Gastrocnemius medialis (tissue), 4 donors: ENCODE data around the gene NISCH. TPM values are rescaled to one million over a fixed set of nuclear protein-coding genes. Genes with fewer than 3 reads are reported as not detected.

Experiments
- ATAC-seq, 2 donors: fragments of 150-250 bp; one replicate each; pipeline ENCODE4 v1.9.1; 2016
- DNase-seq, 2 donors: peaks; one replicate each; pipeline ENCODE4 v3.0.0-alpha.2; 2019
- H3K27ac ChIP-seq, 4 donors: fragments of 200-600 bp; sonication (generic); 1 replicate in 1 of 4; 2 replicates in 3 of 4; pipeline ENCODE4 v1.5.1; 2016 to 2018; ENCODE audit warnings: mild to moderate bottlenecking in 2 of 4, moderate library complexity in 1 of 4
- H3K27me3 ChIP-seq, 3 donors: fragments of 200-600 bp; sonication (generic) in 2 of 3; 1 replicate in 1 of 3; 2 replicates in 2 of 3; pipeline versions ENCODE4 v1.5.1 to v1.6.0; 2016 to 2019; ENCODE audit warnings: mild to moderate bottlenecking in 1 of 3, moderate library complexity in 1 of 3
- H3K36me3 ChIP-seq, 2 donors: fragments of 200-600 bp; sonication (generic) in 1 of 2; one replicate each; pipeline ENCODE4 v1.5.1; 2017 to 2018
- H3K4me1 ChIP-seq, 2 donors: fragments of 200-600 bp; sonication (generic) in 1 of 2; one replicate each; pipeline ENCODE4 v1.5.1; 2016 to 2017; ENCODE audit warnings: mild to moderate bottlenecking in 2 of 2
- H3K4me3 ChIP-seq, 4 donors: fragments of 200-600 bp; sonication (generic) in 3 of 4; 1 replicate in 1 of 4; 2 replicates in 3 of 4; pipeline ENCODE4 v1.5.1; 2016 to 2019; ENCODE audit warnings: mild to moderate bottlenecking in 2 of 4
- H3K9me3 ChIP-seq, 3 donors: fragments of 200-600 bp; sonication (generic) in 2 of 3; 1 replicate in 1 of 3; 2 replicates in 2 of 3; pipeline ENCODE4 v1.5.1; 2016 to 2019
- POLR2A ChIP-seq, 2 donors: fragments of 450-650 bp; IDR thresholded peaks; one replicate each; pipeline ENCODE4 v1.6.1; 2017; ENCODE audit warnings: antibody characterized with exemption in 2 of 2, mild to moderate bottlenecking in 2 of 2, moderate library complexity in 2 of 2
- in situ Hi-C, 4 donors: fragments of 200-750 bp; cut with MboI; loops; one replicate each; pipeline versions ENCODE4 v1.15.0 to v1.8.0; 2017; ENCODE audit warnings: low sequenced_read_pairs in 4 of 4
- intact Hi-C: fragments of 100-400 bp; cut with DNase I; formaldehyde crosslinking; loops from one replicate; pipeline ENCODE4 v1.15.1; 2023; ENCODE audit warnings: low total_unique reads
- total RNA-seq, 4 donors: library from RNA; depleted of rRNA; stranded (reverse); fragments of >200 nt; gene quantifications; one replicate each; pipeline versions ENCODE4 v1.1.0 to v1.2.3, GENCODE V29; 2016
- TF ChIP-seq, protein P1 (sequence below), 5 experiments: fragments of 450-650 bp in 3 of 5; fragments of 200-600 bp in 2 of 5; sonication (generic) in 2 of 5; IDR thresholded peaks in 4 of 5; conservative IDR thresholded peaks in 1 of 5; 1 replicate in 4 of 5; 2 replicates in 1 of 5; pipeline ENCODE4 v1.5.1; 2016 to 2019; ENCODE audit warnings: antibody characterized with exemption in 5 of 5, mild to moderate bottlenecking in 3 of 5, moderate library complexity in 3 of 5

The NISCH gene
- total RNA-seq, 4 donors from 2014 or later = 19.2 to 38.3 (median 25.0) TPM

DNA sequence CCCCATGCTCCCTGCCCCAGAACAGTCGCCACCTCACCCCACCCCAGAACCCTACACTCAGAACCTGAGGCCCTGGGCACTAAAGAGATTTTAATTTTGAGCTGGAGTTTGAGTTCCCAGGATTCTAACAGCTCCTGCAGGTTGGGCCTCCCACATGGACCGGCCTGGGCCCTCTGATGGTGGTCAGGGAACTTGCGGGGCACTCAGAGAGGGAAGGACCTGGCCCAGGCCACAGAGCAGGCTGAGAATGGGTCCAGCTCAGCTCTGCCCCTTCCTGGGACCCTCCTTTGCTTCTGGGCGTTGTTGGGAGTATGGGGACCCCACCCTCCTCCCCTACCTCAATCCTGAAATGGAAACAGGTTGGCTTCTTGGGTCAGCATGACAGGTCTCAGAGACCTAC is 9.4 kb upstream of the NISCH start:
- Histone ChIP-seq H3K4me3 (no peak overlapping the region), H3K36me3 (no peaks in the 10 kb centered on the region), H3K27me3 (no peaks in the 10 kb centered on the region), H3K4me1 (peaks cover 13 to 37% of the 10 kb centered on the region in 2 donors), H3K27ac (peak overlapping the region; percentile 94 to 99 (median 97)), H3K9me3 (no peaks in the 10 kb centered on the region)
- TF ChIP-seq, protein P1, sequence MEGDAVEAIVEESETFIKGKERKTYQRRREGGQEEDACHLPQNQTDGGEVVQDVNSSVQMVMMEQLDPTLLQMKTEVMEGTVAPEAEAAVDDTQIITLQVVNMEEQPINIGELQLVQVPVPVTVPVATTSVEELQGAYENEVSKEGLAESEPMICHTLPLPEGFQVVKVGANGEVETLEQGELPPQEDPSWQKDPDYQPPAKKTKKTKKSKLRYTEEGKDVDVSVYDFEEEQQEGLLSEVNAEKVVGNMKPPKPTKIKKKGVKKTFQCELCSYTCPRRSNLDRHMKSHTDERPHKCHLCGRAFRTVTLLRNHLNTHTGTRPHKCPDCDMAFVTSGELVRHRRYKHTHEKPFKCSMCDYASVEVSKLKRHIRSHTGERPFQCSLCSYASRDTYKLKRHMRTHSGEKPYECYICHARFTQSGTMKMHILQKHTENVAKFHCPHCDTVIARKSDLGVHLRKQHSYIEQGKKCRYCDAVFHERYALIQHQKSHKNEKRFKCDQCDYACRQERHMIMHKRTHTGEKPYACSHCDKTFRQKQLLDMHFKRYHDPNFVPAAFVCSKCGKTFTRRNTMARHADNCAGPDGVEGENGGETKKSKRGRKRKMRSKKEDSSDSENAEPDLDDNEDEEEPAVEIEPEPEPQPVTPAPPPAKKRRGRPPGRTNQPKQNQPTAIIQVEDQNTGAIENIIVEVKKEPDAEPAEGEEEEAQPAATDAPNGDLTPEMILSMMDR (IDR thresholded peaks at IDR 0.05 in 4 of 5, conservative IDR thresholded peaks at IDR 0.05 in 1 of 5) = no peak
- TF ChIP-seq POLR2A (IDR thresholded peaks at IDR 0.05) = no peak
- in situ Hi-C loops = no loop called here
- no peak for ATAC-seq
- intact Hi-C loops = no loop called here
- no peak for DNase-seq

DNA sequence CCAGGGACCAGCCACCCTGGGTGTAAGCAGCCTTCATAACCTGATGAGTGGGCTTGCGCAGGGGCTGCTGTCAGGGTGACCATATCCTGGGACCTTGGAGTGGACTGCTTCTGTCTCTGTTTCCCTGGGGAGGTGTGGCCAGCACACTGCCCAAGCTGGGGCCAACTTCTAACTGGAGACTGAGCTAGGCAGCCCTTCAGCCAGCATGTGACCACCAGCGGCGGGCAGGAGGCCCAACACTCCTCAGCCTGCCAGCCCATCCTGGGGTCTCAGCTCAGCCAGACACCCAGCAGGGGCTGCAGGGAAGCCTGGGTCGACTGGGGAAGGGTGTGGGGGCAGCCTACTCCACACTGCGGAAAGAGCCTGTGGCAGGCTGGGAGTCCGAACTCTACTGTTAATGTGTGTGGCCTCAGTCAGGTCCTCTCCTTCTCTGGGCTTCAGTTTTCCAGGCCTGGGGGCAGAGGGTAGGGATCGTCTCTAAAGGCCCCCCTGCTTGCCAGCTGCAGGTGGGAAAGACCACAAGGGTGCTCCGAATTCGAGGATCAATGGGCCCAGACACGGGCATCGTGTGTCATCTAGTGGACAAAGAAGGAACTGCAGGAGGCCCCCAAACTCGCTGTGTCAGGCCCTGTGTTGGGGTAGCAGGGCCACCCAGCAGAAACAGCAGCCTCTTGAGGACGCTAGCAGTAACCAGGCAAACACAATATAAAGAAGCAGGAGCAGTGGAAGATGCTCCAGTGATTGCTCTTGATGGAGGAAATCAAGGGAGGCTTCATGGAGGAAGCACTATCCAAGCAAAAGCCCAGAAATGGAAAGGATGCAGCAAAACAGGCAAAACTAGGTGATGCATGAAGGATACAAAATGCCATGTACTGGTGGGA is 8.5 kb upstream of the NISCH start:
- Histone ChIP-seq H3K36me3 (no peaks in the 10 kb centered on the region), H3K9me3 (no peaks in the 10 kb centered on the region), H3K27me3 (no peaks in the 10 kb centered on the region), H3K4me3 (no peak overlapping the region), H3K27ac (peak overlapping the region; percentile 94 to 99 (median 97)), H3K4me1 (peaks cover 15 to 45% of the 10 kb centered on the region in 2 donors)
- DNase-seq = peak in 1 of 2 donors; percentile 70
- TF ChIP-seq POLR2A (IDR thresholded peaks at IDR 0.05) = no peak
- TF ChIP-seq, protein P1 (IDR thresholded peaks at IDR 0.05 in 4 of 5, conservative IDR thresholded peaks at IDR 0.05 in 1 of 5) = peak; percentile 99 to 100 (median 100)
- peak; percentile 20 to 40 for ATAC-seq
- in situ Hi-C loops = no loop called here
- intact Hi-C loops = loop anchor here (1.0 kb wide), 1 partner anchor 19 kb away; no protein-coding TSS in a partner anchor

DNA sequence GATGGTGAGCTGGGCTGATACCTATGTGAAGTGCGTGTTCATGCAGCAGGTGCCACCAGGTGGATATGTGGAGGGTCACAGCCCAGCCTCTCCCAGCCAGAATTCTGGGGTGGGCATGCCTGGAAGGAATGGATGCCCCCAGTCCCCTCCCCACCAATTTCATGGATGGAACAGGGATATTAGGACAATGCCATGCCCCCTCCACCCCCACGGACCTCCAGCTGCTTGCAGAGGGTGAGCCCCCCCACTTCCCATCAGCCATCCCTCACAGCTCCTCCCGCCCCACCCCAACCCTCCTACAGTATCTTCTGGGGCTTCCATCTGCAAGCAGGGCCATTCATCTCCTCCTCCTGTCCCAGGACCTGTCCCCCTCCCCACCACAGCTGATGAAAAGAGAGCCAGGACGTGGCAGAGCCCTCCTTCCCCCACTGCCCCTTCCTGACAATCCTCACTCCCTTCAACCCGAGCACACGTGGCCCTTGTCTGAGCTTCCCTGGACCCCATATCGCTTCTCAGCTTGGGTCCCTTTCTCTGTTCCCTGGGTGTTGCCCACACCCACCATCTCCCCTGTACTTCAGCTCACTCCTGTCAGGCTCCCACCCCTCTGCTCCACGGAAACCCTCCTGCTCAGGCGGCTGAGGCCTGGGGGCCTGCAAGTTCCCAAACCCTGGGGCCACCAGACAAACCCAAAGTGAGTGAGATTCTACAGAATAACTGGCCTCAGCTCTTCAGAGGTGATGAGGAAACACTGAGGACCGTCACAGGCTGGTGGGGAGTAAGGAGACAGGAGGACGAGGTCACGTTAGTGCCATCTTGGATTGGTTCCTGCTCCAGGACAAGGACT is 7.7 kb upstream of the NISCH start:
- Histone ChIP-seq H3K27me3 (no peaks in the 10 kb centered on the region), H3K4me3 (no peak overlapping the region), H3K27ac (peak overlapping the region; percentile 94 to 99 (median 97)), H3K9me3 (no peaks in the 10 kb centered on the region), H3K4me1 (peaks cover 22 to 45% of the 10 kb centered on the region in 2 donors), H3K36me3 (no peaks in the 10 kb centered on the region)
- in situ Hi-C loops (no loop called here), intact Hi-C loops (loop anchor here (1.0 kb wide), 1 partner anchor 19 kb away; no protein-coding TSS in a partner anchor)
- DNase-seq = no peak
- TF ChIP-seq POLR2A (IDR thresholded peaks at IDR 0.05) = no peak
- TF ChIP-seq, protein P1 (IDR thresholded peaks at IDR 0.05 in 4 of 5, conservative IDR thresholded peaks at IDR 0.05 in 1 of 5) = no peak
- ATAC-seq = no peak

DNA sequence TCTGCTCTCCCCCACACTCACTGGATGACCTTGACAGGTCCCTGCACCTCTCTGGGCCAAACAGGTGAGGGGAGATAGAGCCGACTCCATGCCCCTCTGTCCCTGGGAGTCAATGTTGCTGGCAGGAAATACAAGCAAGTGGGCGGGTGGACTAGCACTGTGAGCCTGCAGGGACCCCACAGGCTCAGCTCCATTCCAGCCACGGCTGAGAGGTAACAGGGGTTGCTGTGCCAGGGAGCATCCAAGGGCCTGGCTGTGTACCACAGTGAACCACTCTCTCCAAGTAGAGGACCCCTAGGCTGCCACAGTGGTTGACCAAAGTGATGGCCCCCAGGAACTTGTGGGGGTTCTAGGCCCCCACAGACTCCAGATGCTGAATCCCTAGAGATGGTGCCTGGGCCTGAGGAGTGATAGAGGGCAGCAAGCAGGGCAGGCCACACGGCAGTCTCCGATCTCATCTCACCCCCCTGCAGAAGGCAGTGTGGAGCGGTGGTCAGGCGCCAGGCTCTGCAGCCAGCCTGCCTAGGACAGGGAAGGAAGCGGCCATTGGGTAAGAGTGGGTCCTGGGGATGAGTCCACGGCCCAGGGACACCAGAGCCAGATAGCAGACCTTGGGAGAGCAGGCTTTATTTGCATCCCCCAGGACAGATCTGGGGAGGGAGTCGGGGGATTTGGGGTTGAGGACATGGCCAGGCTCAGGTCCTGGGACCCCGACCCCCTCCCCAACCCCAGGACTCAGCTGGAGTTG is 4.7 kb upstream of the NISCH start:
- Histone ChIP-seq H3K4me3 (peak overlapping the region in 2 of 4 donors; percentile 91 to 95), H3K4me1 (peaks cover 37 to 55% of the 10 kb centered on the region in 2 donors), H3K27me3 (no peaks in the 10 kb centered on the region), H3K9me3 (no peaks in the 10 kb centered on the region), H3K27ac (peak overlapping the region; percentile 94 to 99 (median 97)), H3K36me3 (no peaks in the 10 kb centered on the region)
- DNase-seq (no peak), ATAC-seq (peak in 1 of 2 donors; percentile 3)
- in situ Hi-C loops (no loop called here), intact Hi-C loops (loop anchor here (5.0 to 10.0 kb wide), 4 partner anchors 87 to 394 kb away; partner anchors contain the start of genes GLYCTK, TWF2 and UQCC5)
- TF ChIP-seq, protein P1 (IDR thresholded peaks at IDR 0.05 in 4 of 5, conservative IDR thresholded peaks at IDR 0.05 in 1 of 5) = no peak
- TF ChIP-seq POLR2A (IDR thresholded peaks at IDR 0.05) = no peak
